Measurements from ENCODE around the gene CFAP141.

The CFAP141 gene

DNA sequence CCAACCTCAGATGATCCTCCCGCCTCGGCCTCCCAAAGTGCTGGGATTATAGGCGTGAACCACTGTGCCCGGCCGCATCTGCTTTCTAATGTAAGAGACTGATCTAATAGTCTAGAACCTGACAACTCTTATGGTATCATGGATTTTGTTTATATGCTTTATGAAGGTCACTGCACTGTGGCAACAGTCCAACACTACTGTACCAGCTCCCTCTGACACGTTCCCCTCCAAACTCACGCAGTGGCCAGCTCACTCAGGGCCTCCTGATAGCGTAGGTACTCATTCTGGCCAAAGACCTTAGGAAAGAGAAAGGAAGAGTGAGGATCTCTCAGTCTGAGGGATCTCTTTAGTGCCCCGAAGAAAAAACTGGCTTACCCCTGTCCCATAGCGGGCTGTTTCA is 6.0 kb upstream of the CFAP141 start:
- TF ChIP-seq TCF4 (CRISPR knock-in tag; IDR thresholded peaks at IDR 0.05; ENCODE audit: borderline replicate concordance): no peak
- ATAC-seq: no peak

DNA sequence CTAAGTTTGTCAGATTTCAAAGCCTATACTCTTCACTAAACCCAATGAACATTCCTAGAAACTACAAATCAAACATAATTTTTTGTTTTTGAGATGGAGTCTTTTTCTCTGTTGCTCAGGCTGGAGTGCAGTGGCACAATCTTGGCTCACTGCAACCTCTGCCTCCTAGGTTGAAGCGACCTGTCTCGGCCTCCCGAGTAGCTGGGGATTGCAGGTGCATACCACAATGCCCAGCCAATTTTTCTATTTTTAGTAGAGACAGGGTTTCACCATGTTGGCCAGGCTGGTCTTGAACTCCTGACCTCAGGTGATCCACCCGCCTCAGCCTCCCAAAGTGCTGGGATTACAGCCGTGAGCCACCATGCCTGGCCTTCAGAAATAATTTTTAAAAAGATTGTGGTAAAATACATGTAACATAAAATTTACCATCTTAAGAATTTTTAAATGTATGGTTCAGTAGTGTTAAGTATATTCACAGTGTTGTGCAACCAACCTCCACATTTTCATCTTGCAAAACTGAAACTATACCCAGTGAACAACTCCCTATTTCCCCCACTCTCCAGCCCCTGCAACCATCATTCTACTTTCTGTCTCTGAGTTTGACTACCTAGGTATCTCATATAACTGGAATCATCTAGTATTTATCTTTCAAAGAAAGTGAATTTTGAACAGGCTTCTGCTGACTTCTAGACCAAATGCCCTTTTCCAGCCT is 2.7 kb upstream of the CFAP141 start:
- ATAC-seq: no peak
- no peak for TF ChIP-seq TOX (CRISPR knock-in tag; IDR thresholded peaks at IDR 0.05; ENCODE audit: borderline replicate concordance)
- no peak for TF ChIP-seq ZFP30 (CRISPR knock-in tag; IDR thresholded peaks at IDR 0.05)
- TF ChIP-seq, protein P1, sequence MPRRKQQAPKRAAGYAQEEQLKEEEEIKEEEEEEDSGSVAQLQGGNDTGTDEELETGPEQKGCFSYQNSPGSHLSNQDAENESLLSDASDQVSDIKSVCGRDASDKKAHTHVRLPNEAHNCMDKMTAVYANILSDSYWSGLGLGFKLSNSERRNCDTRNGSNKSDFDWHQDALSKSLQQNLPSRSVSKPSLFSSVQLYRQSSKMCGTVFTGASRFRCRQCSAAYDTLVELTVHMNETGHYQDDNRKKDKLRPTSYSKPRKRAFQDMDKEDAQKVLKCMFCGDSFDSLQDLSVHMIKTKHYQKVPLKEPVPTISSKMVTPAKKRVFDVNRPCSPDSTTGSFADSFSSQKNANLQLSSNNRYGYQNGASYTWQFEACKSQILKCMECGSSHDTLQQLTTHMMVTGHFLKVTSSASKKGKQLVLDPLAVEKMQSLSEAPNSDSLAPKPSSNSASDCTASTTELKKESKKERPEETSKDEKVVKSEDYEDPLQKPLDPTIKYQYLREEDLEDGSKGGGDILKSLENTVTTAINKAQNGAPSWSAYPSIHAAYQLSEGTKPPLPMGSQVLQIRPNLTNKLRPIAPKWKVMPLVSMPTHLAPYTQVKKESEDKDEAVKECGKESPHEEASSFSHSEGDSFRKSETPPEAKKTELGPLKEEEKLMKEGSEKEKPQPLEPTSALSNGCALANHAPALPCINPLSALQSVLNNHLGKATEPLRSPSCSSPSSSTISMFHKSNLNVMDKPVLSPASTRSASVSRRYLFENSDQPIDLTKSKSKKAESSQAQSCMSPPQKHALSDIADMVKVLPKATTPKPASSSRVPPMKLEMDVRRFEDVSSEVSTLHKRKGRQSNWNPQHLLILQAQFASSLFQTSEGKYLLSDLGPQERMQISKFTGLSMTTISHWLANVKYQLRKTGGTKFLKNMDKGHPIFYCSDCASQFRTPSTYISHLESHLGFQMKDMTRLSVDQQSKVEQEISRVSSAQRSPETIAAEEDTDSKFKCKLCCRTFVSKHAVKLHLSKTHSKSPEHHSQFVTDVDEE (CRISPR knock-in tag; IDR thresholded peaks at IDR 0.05): no peak
- no peak for TF ChIP-seq ESRRG (CRISPR knock-in tag; IDR thresholded peaks at IDR 0.05)
- TF ChIP-seq, protein P2, sequence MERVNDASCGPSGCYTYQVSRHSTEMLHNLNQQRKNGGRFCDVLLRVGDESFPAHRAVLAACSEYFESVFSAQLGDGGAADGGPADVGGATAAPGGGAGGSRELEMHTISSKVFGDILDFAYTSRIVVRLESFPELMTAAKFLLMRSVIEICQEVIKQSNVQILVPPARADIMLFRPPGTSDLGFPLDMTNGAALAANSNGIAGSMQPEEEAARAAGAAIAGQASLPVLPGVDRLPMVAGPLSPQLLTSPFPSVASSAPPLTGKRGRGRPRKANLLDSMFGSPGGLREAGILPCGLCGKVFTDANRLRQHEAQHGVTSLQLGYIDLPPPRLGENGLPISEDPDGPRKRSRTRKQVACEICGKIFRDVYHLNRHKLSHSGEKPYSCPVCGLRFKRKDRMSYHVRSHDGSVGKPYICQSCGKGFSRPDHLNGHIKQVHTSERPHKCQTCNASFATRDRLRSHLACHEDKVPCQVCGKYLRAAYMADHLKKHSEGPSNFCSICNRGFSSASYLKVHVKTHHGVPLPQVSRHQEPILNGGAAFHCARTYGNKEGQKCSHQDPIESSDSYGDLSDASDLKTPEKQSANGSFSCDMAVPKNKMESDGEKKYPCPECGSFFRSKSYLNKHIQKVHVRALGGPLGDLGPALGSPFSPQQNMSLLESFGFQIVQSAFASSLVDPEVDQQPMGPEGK (CRISPR knock-in tag; IDR thresholded peaks at IDR 0.05; ENCODE audit: borderline replicate concordance): no peak
- no peak for TF ChIP-seq ARNTL (CRISPR knock-in tag; IDR thresholded peaks at IDR 0.05; ENCODE audit: borderline replicate concordance, low read depth)
- TF ChIP-seq ISL1 (CRISPR knock-in tag; IDR thresholded peaks at IDR 0.05): no peak
- TF ChIP-seq TCF4 (CRISPR knock-in tag; IDR thresholded peaks at IDR 0.05; ENCODE audit: borderline replicate concordance): no peak
- no peak for TF ChIP-seq CSDC2 (CRISPR knock-in tag; IDR thresholded peaks at IDR 0.05)
- no peak for TF ChIP-seq ZFP3 (CRISPR knock-in tag; IDR thresholded peaks at IDR 0.05)
- TF ChIP-seq, protein P3, sequence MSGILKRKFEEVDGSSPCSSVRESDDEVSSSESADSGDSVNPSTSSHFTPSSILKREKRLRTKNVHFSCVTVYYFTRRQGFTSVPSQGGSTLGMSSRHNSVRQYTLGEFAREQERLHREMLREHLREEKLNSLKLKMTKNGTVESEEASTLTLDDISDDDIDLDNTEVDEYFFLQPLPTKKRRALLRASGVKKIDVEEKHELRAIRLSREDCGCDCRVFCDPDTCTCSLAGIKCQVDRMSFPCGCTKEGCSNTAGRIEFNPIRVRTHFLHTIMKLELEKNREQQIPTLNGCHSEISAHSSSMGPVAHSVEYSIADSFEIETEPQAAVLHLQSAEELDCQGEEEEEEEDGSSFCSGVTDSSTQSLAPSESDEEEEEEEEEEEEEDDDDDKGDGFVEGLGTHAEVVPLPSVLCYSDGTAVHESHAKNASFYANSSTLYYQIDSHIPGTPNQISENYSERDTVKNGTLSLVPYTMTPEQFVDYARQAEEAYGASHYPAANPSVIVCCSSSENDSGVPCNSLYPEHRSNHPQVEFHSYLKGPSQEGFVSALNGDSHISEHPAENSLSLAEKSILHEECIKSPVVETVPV (CRISPR knock-in tag; IDR thresholded peaks at IDR 0.05): no peak
- TF ChIP-seq, protein P4, sequence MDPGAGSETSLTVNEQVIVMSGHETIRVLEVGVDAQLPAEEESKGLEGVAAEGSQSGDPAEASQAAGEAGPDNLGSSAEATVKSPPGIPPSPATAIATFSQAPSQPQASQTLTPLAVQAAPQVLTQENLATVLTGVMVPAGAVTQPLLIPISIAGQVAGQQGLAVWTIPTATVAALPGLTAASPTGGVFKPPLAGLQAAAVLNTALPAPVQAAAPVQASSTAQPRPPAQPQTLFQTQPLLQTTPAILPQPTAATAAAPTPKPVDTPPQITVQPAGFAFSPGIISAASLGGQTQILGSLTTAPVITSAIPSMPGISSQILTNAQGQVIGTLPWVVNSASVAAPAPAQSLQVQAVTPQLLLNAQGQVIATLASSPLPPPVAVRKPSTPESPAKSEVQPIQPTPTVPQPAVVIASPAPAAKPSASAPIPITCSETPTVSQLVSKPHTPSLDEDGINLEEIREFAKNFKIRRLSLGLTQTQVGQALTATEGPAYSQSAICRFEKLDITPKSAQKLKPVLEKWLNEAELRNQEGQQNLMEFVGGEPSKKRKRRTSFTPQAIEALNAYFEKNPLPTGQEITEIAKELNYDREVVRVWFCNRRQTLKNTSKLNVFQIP (CRISPR knock-in tag; IDR thresholded peaks at IDR 0.05; ENCODE audit: borderline replicate concordance, low read depth): no peak
- TF ChIP-seq SNAI2 (CRISPR knock-in tag; IDR thresholded peaks at IDR 0.05): no peak
- TF ChIP-seq ZNF8 (CRISPR knock-in tag; IDR thresholded peaks at IDR 0.05): no peak
- TF ChIP-seq PPARA (CRISPR knock-in tag; IDR thresholded peaks at IDR 0.05; ENCODE audit: borderline replicate concordance): no peak
- no peak for TF ChIP-seq ZNF70 (CRISPR knock-in tag; IDR thresholded peaks at IDR 0.05)

DNA sequence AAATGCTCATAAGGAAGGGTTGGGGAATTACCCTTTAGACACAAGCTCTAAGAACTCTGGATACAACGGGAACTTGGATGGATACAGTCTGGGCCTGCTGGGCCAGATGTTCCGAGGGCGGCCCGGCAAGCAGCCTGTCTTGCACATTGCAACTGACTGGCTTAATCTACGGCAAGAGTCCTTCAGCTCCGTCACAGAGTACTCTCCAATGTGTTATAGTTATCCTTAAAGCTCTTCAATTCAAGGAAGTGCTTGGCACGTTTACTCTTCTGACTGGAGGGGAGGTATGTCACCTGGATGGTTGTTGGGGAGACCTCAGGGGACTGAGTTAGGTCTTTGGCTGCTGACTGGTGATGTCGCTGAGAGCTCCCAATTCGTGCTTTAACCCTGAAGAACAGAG is 1.1 kb upstream of the CFAP141 start:
- ATAC-seq: no peak
- TF ChIP-seq ISL1 (CRISPR knock-in tag; IDR thresholded peaks at IDR 0.05): no peak
- TF ChIP-seq ARNTL (CRISPR knock-in tag; IDR thresholded peaks at IDR 0.05; ENCODE audit: borderline replicate concordance, low read depth): no peak
- TF ChIP-seq ZNF70 (CRISPR knock-in tag; IDR thresholded peaks at IDR 0.05): no peak
- TF ChIP-seq, protein P1 (CRISPR knock-in tag; IDR thresholded peaks at IDR 0.05): no peak
- no peak for TF ChIP-seq TCF4 (CRISPR knock-in tag; IDR thresholded peaks at IDR 0.05; ENCODE audit: borderline replicate concordance)
- TF ChIP-seq ESRRG (CRISPR knock-in tag; IDR thresholded peaks at IDR 0.05): no peak
- TF ChIP-seq OSR1 (CRISPR knock-in tag; IDR thresholded peaks at IDR 0.05): no peak
- no peak for TF ChIP-seq TOX (CRISPR knock-in tag; IDR thresholded peaks at IDR 0.05; ENCODE audit: borderline replicate concordance)
- TF ChIP-seq, protein P5, sequence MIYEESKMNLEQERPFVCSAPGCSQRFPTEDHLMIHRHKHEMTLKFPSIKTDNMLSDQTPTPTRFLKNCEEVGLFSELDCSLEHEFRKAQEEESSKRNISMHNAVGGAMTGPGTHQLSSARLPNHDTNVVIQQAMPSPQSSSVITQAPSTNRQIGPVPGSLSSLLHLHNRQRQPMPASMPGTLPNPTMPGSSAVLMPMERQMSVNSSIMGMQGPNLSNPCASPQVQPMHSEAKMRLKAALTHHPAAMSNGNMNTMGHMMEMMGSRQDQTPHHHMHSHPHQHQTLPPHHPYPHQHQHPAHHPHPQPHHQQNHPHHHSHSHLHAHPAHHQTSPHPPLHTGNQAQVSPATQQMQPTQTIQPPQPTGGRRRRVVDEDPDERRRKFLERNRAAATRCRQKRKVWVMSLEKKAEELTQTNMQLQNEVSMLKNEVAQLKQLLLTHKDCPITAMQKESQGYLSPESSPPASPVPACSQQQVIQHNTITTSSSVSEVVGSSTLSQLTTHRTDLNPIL (CRISPR knock-in tag; IDR thresholded peaks at IDR 0.05; ENCODE audit: low read depth): no peak
- TF ChIP-seq CSDC2 (CRISPR knock-in tag; IDR thresholded peaks at IDR 0.05): no peak
- no peak for TF ChIP-seq ZNF8 (CRISPR knock-in tag; IDR thresholded peaks at IDR 0.05)
- no peak for TF ChIP-seq BACH2 (CRISPR knock-in tag; IDR thresholded peaks at IDR 0.05; ENCODE audit: borderline replicate concordance)
- TF ChIP-seq GLIS3 (CRISPR knock-in tag; IDR thresholded peaks at IDR 0.05): no peak
- TF ChIP-seq ZFP3 (CRISPR knock-in tag; IDR thresholded peaks at IDR 0.05): no peak
- no peak for TF ChIP-seq ZNF565 (CRISPR knock-in tag; conservative IDR thresholded peaks at IDR 0.05; ENCODE audit: low read depth)
- no peak for TF ChIP-seq ZFP30 (CRISPR knock-in tag; IDR thresholded peaks at IDR 0.05)
- TF ChIP-seq, protein P2 (CRISPR knock-in tag; IDR thresholded peaks at IDR 0.05; ENCODE audit: borderline replicate concordance): no peak
- TF ChIP-seq ZC3H10 (CRISPR knock-in tag; IDR thresholded peaks at IDR 0.05): no peak
- TF ChIP-seq SNAI2 (CRISPR knock-in tag; IDR thresholded peaks at IDR 0.05): no peak
